Activated CD4-positive, alpha-beta T cell treated with anti-CD3 and anti-CD28 coated beads, Interleukin-2, amount 50 U/mL, for 1 hour (primary cell): ENCODE data around the gene TFCP2L1.

Source experiments
- DNase-seq: peaks from one replicate; pipeline ENCODE4 v3.0.0-alpha.2; 2020

The TFCP2L1 gene

GRCh38 chr2:121260370-121261154 is 24.4 kb downstream of the TFCP2L1 start:
- DNase-seq: no peak

- no peak for DNase-seq
Measured at GRCh38 chr2:121258051-121258450, 27.0 kb downstream of the TFCP2L1 start.

- no peak for DNase-seq
Measured at GRCh38 chr2:121257480-121257840, 27.5 kb downstream of the TFCP2L1 start.

- no peak for DNase-seq
Measured at GRCh38 chr2:121256720-121257479, 28.1 kb downstream of the TFCP2L1 start.

- DNase-seq: no peak
Measured at GRCh38 chr2:121255358-121255757, 29.6 kb downstream of the TFCP2L1 start.

GRCh38 chr2:121254748-121255147 is 30.3 kb downstream of the TFCP2L1 start:
- no peak for DNase-seq

GRCh38 chr2:121253674-121254240 is 31.2 kb downstream of the TFCP2L1 start:
- no peak for DNase-seq

GRCh38 chr2:121253021-121253673 is 31.9 kb downstream of the TFCP2L1 start:
- no peak for DNase-seq

- DNase-seq: no peak
Measured at GRCh38 chr2:121251497-121251896, 33.5 kb downstream of the TFCP2L1 start.

- no peak for DNase-seq
Measured at GRCh38 chr2:121248766-121249343, 36.1 kb downstream of the TFCP2L1 start.

- no peak for DNase-seq
Measured at GRCh38 chr2:121247971-121248370, 37.0 kb downstream of the TFCP2L1 start.

GRCh38 chr2:121247534-121247933 is 37.5 kb downstream of the TFCP2L1 start:
- DNase-seq: no peak

- no peak for DNase-seq
Measured at GRCh38 chr2:121246704-121247255, 38.2 kb downstream of the TFCP2L1 start.

- no peak for DNase-seq
Measured at GRCh38 chr2:121245913-121246312, 39.1 kb downstream of the TFCP2L1 start.

- no peak for DNase-seq
Measured at GRCh38 chr2:121245120-121245820, 39.7 kb downstream of the TFCP2L1 start.

- no peak for DNase-seq
Measured at GRCh38 chr2:121244616-121245015, 40.4 kb downstream of the TFCP2L1 start.

- DNase-seq: no peak
Measured at GRCh38 chr2:121243821-121244460, 41.1 kb downstream of the TFCP2L1 start.

GRCh38 chr2:121242976-121243375 is 42.0 kb downstream of the TFCP2L1 start:
- DNase-seq: no peak

GRCh38 chr2:121242175-121242875 is 42.7 kb downstream of the TFCP2L1 start:
- no peak for DNase-seq

- no peak for DNase-seq
Measured at GRCh38 chr2:121241466-121241865, 43.5 kb downstream of the TFCP2L1 start.

- DNase-seq: no peak
Measured at GRCh38 chr2:121240436-121240835, 44.6 kb downstream of the TFCP2L1 start.
